ENCODE results near the gene PRR16.
"Not testable (repeated sequence)": the region's sequence is repeated elsewhere in the genome, so short reads cannot be mapped to it uniquely, and the experiment has no call there.

PRR16 gene

DNA sequence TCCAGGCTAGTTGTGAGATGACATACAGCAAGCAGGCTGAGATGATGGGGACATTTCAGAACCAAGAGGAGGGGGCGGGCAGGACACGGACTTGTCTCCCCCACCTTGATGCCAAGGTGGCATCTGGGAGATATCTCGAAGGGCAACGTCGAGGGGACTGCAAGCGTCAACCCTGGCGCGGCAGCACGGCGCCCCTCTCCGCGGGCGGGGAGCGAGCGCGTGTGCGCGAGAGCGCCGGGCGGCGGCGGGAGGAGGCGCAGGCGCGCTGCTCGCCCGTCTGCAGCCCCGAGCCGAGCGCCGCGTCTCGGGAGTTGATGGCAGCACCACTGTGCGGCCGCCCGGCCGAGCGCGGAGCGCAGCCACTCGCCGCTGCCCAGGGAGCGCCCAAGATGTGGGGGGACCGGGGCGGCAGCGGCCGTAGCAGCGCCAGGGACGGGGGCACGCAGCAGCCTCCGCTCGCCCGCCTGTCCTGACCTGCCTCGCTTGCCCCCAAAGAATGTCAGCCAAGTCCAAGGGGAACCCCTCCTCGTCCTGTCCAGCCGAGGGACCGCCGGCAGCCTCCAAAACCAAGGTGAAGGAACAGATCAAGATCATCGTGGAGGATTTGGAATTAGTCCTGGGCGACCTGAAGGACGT lies at the start of gene PRR16:
TSS of gene PRR16 (plus strand) at position 310 of the 636 bp plus-strand sequence.
- DNase-seq: peak; percentile 13

DNA sequence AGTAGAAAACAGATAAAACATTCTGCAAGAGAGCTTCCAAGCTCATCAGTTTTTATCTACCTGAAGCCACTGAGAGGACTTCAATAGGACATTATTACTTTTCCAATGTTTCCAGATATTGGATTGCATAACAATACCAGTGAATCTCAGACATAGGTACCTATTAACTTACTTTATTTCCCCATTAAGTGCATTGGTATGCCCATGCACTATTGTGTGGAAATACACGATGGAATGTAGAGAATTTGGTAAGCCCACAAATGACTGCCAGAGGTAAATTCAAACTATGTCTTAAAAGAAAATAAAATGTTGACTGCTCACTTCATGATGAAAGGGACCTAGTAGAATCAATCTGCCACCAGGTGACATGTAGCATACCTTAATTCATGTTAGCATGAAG lies 48.1 kb upstream of the PRR16 start:
- no peak for DNase-seq

DNA sequence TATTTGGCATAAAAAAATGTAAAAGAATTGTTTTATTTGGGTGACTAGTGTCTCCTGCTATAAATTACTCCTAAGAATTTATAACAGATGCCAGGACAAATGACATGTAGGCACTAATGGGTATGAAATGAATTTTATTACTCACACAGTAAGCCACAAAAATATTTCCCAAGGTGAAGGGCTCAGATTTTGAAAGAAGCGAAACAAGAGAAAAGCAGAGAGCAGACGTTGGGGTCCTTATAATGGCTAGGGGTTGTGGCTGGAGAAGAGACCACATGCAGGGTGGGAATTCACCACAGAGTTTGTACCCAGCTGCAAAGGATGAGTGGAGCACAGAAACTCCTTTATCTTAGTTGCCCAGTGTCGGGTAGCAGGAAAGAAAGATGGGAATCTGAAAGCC lies 45.0 kb upstream of the PRR16 start:
- no peak for DNase-seq

DNA sequence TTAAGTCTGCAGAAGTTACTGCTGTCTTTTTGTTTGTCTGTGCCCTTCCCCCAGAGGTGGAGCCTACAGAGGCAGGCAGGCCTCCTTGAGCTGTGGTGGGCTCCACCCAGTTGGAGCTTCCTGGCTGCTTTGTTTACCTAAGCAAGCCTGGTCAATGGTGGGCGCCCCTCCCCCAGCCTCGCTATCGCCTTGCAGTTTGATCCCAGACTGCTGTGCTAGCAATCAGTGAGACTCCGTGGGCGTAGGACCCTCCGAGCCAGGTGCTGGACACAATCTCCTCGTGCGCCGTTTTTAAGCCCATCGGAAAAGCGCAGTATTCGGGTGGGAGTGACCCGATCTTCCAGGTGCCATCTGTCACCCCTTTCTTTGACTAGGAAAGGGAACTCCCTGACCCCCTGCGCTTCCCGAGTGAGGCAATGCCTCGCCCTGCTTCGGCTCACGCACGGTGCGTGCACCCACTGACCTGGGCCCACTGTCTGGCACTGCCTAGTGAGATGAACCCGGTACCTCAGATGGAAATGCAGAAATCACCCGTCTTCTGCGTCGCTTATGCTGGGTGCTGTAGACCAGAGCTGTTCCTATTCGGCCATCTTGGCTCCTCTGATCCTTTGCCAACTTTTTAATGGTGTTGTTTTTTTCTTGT lies 37.3 kb upstream of the PRR16 start:
- not testable (repeated sequence) for DNase-seq

DNA sequence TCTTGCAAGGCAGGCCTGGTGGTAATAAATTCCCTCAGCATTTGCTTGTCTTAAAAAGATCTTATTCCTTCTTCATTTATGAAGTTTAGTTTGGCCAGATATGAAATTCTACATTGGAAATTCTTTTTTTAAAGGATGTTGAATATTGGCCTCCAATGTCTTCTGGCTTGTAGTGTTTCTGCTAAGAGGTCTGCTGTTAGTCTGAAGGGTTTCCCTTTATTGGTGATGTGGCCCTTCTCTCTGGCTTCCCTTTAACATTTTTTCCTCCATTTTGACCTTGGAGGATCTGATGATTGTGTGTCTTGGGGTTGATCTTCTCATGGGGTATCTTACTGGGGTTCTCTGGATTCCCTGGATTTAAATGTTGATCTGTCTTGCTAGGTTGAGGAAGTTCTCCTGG lies 33.5 kb upstream of the PRR16 start:
- DNase-seq: no peak

DNA sequence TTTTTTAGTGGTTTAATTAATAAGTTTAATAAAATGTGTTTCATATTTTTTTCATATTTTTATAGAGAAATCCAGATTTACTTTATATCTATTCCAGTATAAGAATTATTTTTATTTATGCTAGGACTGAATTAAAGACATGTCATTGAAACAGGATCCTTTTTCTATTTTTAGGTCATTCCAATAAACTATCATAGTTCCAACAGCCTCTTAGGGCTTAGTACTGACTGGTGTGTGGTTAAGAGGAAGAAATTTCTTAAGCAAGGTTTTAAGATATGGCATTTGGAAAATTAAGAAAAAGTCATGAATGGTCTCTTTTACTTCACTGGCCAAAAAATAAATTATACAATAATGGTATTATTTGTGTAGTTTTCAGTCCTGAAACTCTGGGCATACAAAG lies 31.2 kb upstream of the PRR16 start:
- DNase-seq: no peak

DNA sequence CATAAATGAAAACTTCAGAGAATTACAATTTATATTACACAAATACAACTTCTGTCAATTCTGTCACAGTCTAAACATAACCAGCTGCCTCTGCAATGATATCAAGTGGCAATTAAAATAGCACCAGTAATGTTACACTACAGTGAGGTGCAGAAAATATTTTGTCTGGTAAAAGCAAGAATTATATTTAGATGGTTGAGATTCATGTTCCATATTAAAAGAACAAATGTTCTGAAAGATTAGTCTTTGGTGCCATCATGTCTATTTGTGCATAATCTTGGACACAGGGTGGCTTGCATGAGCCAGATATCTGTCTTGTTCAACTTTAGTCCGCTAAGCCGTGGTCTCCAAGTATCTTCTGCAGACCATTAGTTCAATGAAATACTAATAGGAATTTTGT lies 29.0 kb upstream of the PRR16 start:
- no peak for DNase-seq

DNA sequence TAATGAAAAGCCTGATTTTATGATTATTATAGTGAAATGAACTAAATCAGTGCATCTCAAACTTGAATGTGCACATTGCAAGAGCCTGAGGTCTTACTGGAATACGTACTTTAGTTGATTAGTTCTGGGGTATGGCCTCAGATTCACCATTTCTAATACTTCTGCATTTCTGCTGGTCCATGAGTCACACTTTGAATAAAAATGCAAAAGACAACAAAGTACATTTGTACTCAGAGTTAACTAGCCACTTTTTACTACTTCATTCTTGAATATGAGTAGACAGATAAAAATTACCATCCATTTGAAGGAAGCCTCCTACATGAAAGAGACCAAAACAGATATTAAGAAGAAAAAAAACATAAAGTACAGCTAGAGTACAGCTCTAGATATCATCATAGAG lies 27.1 kb upstream of the PRR16 start:
- no peak for DNase-seq

DNA sequence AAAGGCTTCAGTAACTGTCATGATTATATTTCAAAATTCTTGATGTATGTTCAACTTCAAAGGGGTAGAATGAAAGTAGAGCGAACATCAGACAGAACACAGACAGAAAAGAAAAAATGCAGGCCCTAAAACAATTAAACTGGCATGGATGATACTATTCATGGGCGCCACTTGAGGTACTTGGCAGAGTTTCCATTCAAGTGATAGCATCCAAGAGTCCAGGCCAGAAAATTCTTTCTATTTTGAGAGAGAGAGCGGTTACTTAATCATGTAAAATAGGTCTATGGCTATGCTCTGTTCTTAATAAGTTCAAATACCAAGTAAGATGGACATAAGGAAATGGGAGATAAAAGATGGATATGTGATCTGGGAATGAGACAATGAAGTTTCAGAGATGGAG lies 21.4 kb upstream of the PRR16 start:
- DNase-seq: no peak

DNA sequence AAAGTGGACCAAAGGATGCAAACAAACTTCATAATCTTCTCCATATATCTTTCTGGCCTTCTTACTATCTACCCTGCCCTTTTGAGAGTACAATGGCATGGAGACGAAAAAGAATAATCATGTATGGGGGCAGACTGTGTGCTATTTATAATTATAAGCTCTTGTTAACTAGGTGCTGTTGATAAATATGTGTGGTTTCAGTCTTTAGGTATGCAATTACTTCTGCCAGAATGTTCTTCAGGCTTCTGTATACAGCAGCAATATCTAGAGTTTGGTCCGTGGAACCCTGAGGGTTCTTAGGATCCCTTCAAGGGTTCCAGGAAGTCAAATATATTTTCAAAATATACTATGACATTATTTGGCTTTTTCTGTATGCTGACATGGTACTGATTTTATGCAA lies 20.5 kb upstream of the PRR16 start:
- no peak for DNase-seq

DNA sequence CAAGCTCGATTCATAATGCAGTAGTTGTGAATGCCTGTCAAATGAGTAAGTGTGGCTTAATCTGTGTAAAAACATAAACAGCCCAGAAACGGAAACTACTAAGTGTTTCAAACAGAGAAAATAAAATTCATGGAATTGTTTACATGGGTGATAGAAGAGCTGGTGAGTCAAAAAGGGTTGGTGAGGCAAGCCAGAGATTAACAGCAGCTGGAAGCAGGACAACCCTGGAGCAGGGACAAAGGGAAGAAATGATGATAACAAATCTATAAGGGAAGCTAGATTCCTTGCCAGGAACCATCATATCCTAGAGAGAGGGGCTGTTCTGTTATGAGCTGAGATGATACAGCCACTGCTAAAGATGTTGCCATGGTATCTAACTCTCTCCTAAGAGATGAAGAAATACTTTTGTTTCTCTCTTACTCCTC lies 18.0 kb upstream of the PRR16 start:
- DNase-seq: no peak

DNA sequence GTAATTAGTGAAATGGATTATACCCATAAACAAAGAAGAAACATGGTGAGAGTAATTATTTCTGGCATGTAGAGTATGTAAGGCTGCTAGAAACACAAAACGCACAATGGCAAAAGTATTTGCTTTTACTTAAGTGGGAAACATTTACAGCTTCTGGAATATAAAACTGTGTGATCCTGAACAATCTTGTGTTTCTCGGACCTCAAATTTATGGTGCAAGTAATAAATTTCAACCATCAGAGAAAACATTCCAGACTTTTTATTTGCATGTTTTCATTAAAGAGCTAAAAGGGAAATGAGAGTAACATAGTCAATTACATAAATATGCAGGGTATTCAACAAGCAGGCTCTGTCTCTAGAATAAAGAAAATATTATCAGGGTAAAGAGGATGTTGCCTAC lies 17.2 kb upstream of the PRR16 start:
- no peak for DNase-seq

DNA sequence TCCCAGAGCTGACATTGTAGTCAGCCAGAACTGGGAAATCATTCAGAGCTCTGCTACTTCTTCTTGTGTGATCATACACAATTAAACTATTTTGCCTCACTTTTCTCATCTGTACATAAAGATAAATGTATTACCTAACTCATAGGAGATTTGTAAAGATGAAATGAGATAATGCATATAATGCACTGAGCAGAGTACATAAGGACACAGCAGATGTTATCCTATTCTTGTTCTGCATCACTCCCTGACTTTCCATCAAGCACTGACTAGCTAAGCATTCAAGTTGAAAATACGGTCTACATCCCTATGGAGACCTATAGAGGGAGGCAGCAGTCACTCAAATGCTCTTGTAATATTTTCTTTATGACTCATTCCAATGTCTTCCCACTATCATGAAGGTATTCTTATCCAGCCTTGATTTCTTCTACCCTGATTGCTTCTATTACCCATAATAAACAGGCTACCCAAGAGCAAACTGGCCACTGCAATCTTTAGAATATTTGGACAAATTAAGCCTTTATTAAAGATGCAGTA lies 16.3 kb upstream of the PRR16 start:
- no peak for DNase-seq

DNA sequence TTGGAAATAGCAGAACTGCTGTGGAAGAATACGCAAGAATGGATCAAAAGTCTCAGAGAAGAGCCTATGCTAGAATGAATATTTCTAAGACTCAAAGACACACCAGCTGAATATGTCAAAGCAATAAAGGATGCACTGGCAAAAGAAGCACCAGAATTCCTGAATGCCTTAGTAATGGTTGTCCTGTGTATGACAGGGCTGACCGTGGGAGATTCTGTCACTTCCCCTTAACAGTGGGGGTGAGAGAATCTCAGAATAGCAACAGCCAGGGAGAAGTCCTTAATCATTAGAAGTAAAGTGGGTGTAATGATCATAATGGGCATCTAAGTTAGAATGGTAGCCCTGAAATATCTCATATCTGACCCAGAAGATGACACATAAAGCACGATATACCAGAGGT lies 14.6 kb upstream of the PRR16 start:
- no peak for DNase-seq

DNA sequence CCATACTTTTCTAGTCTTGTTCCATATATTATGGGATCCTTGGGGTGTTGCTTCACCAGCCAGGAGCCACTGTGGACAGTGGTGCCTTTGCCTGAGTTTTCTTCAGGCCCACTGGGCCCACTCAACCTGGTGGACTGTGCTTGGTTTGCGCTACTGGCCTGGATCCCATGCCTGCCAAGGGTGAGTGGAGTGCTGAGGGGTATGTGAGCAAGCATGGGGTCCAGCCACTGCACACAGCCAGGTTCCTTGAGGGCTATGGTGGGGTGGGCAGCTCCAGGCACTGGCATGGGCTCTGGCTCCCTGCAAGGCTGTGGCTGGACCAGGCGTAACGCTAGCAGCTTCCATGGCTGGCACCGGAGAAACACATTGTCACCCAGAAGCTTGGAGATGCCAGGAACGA lies 13.2 kb upstream of the PRR16 start:
- DNase-seq: no peak

DNA sequence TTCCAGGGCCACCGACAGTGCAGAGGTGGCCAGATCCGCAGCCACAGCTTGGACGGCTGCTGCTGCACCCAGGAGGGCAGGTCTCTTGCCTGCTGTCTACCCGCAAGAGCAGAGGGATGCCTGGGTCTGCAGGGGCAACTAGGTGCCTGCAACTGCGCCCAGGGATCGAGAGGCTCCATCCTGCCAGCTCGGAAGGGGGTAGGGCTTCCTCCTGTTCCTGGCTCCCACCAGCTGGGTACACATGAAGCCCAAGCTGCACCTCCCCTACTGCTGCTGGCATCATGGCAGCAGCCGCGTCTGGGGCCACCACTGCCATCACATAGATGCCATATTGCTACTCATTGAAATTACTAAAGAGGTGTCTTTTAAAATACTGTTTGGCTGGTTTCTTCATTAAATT lies 12.7 kb upstream of the PRR16 start:
- DNase-seq: no peak

DNA sequence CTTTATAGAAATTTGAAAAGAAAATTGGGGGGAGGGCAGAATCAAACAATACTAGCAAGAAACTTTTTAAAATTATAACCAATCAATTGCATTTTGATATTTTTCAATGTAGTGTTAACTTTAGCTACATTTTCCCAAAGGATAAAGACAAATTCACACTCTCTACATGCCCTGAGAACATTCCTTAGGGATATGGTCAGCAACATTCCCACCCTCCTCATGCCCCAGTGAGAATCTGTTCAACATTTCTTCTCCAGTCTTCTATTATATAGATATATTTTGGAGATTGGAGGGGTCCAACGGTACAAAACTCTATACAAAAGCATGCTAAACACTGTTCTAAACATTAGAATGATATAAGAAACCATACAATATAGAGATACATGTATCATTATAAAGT lies 11.6 kb upstream of the PRR16 start:
- no peak for DNase-seq

DNA sequence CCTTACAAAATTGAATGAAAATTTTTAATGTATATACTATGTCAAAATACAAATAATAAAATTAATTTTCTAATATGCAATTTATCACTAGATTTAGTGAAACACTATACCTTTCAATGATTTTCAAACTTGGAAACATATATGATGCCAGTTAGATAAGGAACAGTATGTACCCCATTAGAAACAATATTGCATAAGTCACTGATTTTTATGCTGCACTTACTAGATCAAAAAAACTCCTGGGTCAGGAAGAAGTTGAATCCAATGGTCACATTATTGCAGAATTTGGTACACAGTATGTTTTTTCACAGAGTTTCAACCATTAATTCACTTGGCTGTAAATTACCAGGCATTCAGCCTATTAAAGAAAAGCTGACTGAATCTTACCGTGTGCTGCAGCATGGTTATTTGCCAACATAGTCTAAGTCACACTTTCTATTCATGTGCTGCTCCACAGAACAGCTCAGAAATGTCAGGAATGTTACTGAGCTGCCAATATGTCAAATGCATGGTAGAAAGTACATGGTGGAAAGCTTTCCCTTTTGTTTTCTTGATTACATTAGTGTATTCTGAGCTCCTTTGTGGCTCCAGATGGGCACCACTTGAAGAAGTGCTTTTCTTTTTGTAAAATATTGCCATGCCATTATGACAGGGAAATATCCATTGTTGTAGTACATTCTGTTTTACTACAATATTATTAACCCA lies 9.9 kb upstream of the PRR16 start:
- no peak for DNase-seq

DNA sequence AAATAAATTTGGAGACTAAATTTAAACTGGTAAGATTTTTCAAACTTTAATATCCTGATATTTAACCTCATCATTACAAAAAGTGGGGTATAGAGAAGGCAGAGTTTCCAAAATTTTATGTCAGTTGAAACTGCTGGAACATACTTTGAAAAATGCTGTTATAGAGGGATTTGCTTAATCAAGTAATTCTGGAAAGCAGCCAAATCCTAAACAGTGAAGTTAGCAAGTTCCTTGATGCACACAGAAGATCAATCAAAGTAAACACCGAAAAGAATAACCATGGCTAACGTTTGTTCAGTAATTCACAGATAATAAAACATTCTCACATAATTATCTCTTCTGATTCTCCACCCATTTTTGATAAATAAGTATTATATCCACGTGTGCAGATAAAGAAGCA lies 8.1 kb upstream of the PRR16 start:
- DNase-seq: no peak

DNA sequence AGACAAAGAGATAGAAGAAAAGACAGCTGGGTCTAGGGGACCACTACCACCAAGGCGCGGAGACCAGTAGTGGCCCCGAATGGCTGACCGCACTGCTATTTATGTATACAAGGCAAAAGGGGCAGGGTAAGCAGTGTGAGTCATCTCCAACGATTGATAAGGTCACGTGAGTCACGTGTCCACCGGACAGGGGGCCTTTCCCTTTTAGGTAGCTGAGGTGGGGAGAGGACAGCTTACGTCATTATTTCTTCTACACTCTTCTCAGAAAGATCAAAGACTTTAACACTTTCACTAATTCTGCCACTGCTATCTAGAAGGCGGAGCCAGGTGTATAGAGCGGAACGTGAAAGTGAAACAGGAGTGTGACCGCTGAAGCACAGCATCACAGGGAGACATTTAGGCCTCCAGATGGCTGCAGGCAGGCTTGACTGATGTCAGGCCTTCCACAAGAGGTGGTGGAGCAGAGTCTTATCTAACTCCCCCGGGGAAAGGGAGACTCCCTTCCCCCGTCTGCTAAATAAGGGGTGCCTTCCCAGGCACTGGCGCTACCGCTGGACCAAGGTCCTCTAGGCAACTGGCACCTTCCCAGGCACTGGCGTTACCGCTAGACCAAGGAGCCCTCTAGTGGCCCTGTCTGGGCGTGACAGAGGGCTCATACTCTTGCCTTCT lies 6.1 kb upstream of the PRR16 start:
- DNase-seq: peak; percentile 59

DNA sequence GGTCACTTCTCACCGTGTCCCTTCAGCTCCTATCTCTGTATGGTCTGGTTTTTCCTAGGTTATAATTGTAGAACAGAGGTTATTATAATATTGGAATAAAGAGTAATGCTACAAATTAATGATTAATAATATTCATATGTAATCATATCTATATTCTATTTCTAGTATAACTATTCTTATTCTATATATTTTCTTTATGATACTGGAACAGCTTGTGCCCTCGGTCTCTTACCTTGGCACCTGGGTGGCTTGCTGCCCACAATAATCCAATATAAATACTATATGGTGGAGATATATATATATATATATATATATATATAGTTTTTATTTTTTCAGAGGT lies 5.6 kb upstream of the PRR16 start:
- DNase-seq: not testable (repeated sequence)

DNA sequence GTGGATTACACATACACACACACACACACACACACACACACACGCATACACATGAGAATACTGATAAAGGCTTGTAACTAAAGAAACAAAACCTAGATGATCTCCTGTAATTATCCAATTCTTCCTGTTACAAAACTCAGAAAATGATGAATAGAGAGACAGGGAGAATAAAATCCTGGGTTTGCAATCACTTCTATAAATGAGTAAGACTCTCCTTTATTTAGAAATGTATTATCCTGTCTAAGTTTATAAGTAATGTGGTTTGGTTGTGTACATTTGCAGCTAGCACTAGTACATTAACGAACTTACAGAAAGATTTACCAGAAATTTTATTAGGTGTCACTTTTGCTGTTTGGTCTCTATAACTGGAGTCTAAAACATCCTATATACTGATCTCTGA lies 2.8 kb upstream of the PRR16 start:
- DNase-seq: no peak

DNA sequence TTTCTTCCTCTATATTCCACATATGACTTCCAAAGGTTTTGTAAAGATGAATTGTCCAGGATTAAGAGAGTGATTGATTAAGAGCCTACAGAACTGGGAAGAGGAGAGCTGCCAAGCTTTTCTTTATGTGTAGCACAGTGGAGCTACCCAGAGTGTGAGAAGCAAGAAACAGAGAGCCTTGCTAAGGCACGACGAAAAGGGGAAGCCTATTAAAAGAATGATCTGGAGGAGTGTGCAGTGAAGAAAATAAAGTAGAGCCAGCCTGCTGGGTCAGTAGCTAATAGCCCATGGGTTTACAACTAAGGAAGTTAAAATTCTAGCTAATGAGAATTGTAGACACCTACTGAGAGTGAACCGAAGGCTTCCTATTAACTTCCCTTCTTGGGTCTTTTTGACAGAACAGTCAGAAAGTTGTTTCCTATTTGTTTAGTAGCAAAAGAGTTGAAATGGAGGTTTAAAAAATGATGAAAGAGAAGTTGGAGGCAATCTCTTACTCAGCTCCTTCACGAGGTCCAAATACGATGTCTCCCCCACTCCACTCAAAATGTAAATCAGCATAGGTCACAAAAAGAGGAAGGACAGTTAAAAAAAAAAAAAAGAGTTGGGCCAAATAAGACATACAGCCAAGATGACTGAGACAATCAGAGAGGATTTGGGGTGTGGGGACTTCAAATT lies 957 bp upstream of the PRR16 start:
- DNase-seq: no peak
